ENCODE results near the gene PDIA5. TPM values are rescaled to one million over a fixed set of nuclear protein-coding genes. Genes with fewer than 3 reads are reported as not detected.

The PDIA5 gene
- total RNA-seq, 1 experiment from 2014 or later = 50.8 TPM

DNA sequence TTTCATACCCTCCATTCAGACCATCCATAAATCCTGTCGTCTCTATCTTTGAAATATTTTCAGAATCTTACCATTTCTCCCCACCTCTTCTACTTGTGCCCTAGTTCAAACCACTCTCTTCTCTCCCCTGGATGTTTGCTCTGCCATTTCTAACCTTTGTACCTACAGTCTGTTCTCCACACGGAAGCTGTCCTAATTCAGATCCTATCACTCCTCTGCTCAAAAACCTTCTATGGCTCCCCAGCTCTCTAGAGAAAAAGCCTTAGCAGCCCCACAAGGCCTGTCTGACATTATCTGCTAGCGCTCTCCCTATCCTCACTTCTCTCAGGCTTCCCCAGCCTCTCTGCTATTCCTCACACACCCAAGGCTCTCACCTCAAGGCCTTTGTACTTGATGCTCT, 34.8 kb upstream of the PDIA5 start:
- Histone ChIP-seq H3K36me3 (ENCODE audit: control insufficient read depth in 1 of 2, insufficient read depth in 2 of 2, low read length in 2 of 2) (no peaks in the 10 kb centered on the region), H3K4me1 (ENCODE audit: control insufficient read depth in 1 of 2, insufficient read depth in 2 of 2, low read length in 2 of 2) (peaks cover 4 to 16% of the 10 kb centered on the region in 2 experiments; a peak in 3 of 4 replicates), H3K27ac (ENCODE audit: low read depth, low read length) (no peak overlapping the region), H3K4me2 (ENCODE audit: low read length) (no peak overlapping the region), H4K20me1 (ENCODE audit: insufficient read depth) (no peaks in the 10 kb centered on the region), H3K27me3 (ENCODE audit: insufficient read depth, low read length) (peaks cover 24% of the 10 kb centered on the region; the same call in 1 of the 2 replicates), H3K4me3 (replicated peaks in 1 of 2; ENCODE audit: low read depth in 1 of 2, low read length in 2 of 2) (no peak overlapping the region), H3K79me2 (ENCODE audit: insufficient read depth, low read length) (no peaks in the 10 kb centered on the region), H3K9me2 (ENCODE audit: insufficient read depth) (no peaks in the 10 kb centered on the region), H3K9ac (ENCODE audit: low read length) (no peak overlapping the region), H2AFZ (ENCODE audit: low read depth, low read length, poor library complexity, severe bottlenecking) (no peak overlapping the region), H3K9me3 (ENCODE audit: control insufficient read depth in 1 of 2, insufficient read depth in 1 of 2, low read depth in 1 of 2, low read length in 2 of 2) (no peaks in the 10 kb centered on the region)
- intact Hi-C loops (cut with micrococcal nuclease) = no loop called here
- ChIA-PET RAD21 (ENCODE audit: low non-redundant PET in 1 of 2, low total read pairs in 2 of 2, uncharacterized antibody in 2 of 2, unreplicated experiment in 2 of 2) (no interaction called here), CTCF (interaction anchor here (1.4 kb wide), 1 partner anchor 89 kb away, joined by 5 read pairs; no protein-coding TSS in a partner anchor), POLR2A (no interaction called here)
- BruUV-seq (replicated peaks) = no TSS peak
- DNase-seq (ENCODE audit: low read depth, low spot score) (no peak), ATAC-seq (no peak)
- TF ChIP-seq SRF (IDR thresholded peaks at IDR 0.05; ENCODE audit: low read depth) (no peak), YY1 (IDR thresholded peaks at IDR 0.05; ENCODE audit: extremely low read depth, insufficient replicate concordance, low read depth, low read length) (no peak), POLR2AphosphoS5 (IDR thresholded peaks at IDR 0.05; ENCODE audit: low read depth, low read length) (no peak), ZFX (IDR thresholded peaks at IDR 0.05) (no peak), POLR2A (IDR thresholded peaks at IDR 0.05; ENCODE audit: borderline replicate concordance, extremely low read depth, insufficient read depth, insufficient read length) (no peak)

GRCh38 chr3:123034120-123034519, 32.7 kb upstream of the PDIA5 start:
- no TSS peak for BruUV-seq (replicated peaks)
- no peaks in the 10 kb centered on the region for H3K9me2 ChIP-seq (ENCODE audit: insufficient read depth)
- RAD21 ChIA-PET (ENCODE audit: low non-redundant PET in 1 of 2, low total read pairs in 2 of 2, uncharacterized antibody in 2 of 2, unreplicated experiment in 2 of 2) = no interaction called here
- H3K27me3 ChIP-seq (ENCODE audit: insufficient read depth, low read length) = peaks cover 26% of the 10 kb centered on the region; the same call in 1 of the 2 replicates
- no peak for TF ChIP-seq YY1 (IDR thresholded peaks at IDR 0.05; ENCODE audit: extremely low read depth, insufficient replicate concordance, low read depth, low read length)
- TF ChIP-seq ELF1 (IDR thresholded peaks at IDR 0.05; ENCODE audit: borderline replicate concordance, low read depth) = no peak
- TF ChIP-seq, protein P1, sequence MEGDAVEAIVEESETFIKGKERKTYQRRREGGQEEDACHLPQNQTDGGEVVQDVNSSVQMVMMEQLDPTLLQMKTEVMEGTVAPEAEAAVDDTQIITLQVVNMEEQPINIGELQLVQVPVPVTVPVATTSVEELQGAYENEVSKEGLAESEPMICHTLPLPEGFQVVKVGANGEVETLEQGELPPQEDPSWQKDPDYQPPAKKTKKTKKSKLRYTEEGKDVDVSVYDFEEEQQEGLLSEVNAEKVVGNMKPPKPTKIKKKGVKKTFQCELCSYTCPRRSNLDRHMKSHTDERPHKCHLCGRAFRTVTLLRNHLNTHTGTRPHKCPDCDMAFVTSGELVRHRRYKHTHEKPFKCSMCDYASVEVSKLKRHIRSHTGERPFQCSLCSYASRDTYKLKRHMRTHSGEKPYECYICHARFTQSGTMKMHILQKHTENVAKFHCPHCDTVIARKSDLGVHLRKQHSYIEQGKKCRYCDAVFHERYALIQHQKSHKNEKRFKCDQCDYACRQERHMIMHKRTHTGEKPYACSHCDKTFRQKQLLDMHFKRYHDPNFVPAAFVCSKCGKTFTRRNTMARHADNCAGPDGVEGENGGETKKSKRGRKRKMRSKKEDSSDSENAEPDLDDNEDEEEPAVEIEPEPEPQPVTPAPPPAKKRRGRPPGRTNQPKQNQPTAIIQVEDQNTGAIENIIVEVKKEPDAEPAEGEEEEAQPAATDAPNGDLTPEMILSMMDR (IDR thresholded peaks at IDR 0.05 in 2 of 3, conservative IDR thresholded peaks at IDR 0.05 in 1 of 3; ENCODE audit: borderline replicate concordance in 1 of 3, insufficient read depth in 1 of 3, low read depth in 2 of 3, low read length in 2 of 3) = no peak
- TF ChIP-seq EGR1 (IDR thresholded peaks at IDR 0.05; ENCODE audit: low read depth) = no peak
- no peak for TF ChIP-seq RAD21 (IDR thresholded peaks at IDR 0.05; ENCODE audit: low read depth)
- TF ChIP-seq POLR2AphosphoS5 (IDR thresholded peaks at IDR 0.05; ENCODE audit: low read depth, low read length) = no peak
- no peak for TF ChIP-seq SRF (IDR thresholded peaks at IDR 0.05; ENCODE audit: low read depth)
- no peak for TF ChIP-seq MAX (IDR thresholded peaks at IDR 0.05)
- TF ChIP-seq ZNF274 (IDR thresholded peaks at IDR 0.05; ENCODE audit: low read depth, low read length) = no peak
- no peak for TF ChIP-seq CBX3 (IDR thresholded peaks at IDR 0.05; ENCODE audit: low read depth)
- no peak for TF ChIP-seq SIN3A (IDR thresholded peaks at IDR 0.05; ENCODE audit: low read depth)
- TF ChIP-seq CEBPB (IDR thresholded peaks at IDR 0.05; ENCODE audit: low read depth) = no peak
- no peak for TF ChIP-seq POLR2A (IDR thresholded peaks at IDR 0.05; ENCODE audit: borderline replicate concordance, extremely low read depth, insufficient read depth, insufficient read length)
- TF ChIP-seq FOSL1 (IDR thresholded peaks at IDR 0.05; ENCODE audit: low read depth) = no peak
- H4K20me1 ChIP-seq (ENCODE audit: insufficient read depth) = no peaks in the 10 kb centered on the region
- POLR2A ChIA-PET = no interaction called here
- H3K9ac ChIP-seq (ENCODE audit: low read length) = no peak overlapping the region
- H3K4me2 ChIP-seq (ENCODE audit: low read length) = no peak overlapping the region
- H3K9me3 ChIP-seq (ENCODE audit: control insufficient read depth in 1 of 2, insufficient read depth in 1 of 2, low read depth in 1 of 2, low read length in 2 of 2) = no peaks in the 10 kb centered on the region
- DNase-seq (ENCODE audit: low read depth, low spot score) = no peak
- no peak overlapping the region for H3K27ac ChIP-seq (ENCODE audit: low read depth, low read length)
- no peaks in the 10 kb centered on the region for H3K4me1 ChIP-seq (ENCODE audit: control insufficient read depth in 1 of 2, insufficient read depth in 2 of 2, low read length in 2 of 2)
- intact Hi-C loops (cut with micrococcal nuclease) = no loop called here
- no peaks in the 10 kb centered on the region for H3K79me2 ChIP-seq (ENCODE audit: insufficient read depth, low read length)
- ATAC-seq = no peak
- no peak overlapping the region for H2AFZ ChIP-seq (ENCODE audit: low read depth, low read length, poor library complexity, severe bottlenecking)
- H3K4me3 ChIP-seq (replicated peaks in 1 of 2; ENCODE audit: low read depth in 1 of 2, low read length in 2 of 2) = no peak overlapping the region
- CTCF ChIA-PET = no interaction called here
- H3K36me3 ChIP-seq (ENCODE audit: control insufficient read depth in 1 of 2, insufficient read depth in 2 of 2, low read length in 2 of 2) = no peaks in the 10 kb centered on the region

Data from HCT116 (cell line).